HL-60/S4 (cell line): ENCODE results near the gene VIPR2.
"Not testable (repeated sequence)": the region's sequence is repeated elsewhere in the genome, so short reads cannot be mapped to it uniquely, and the experiment has no call there.

Source experiments
- in situ Hi-C: fragments of 300-500 bp; cut with MboI; formaldehyde crosslinking; loops from 2 replicates; pipeline ENCODE4 v1.14.3; 2022; ENCODE audit warnings: low sequenced_read_pairs

The VIPR2 gene

GRCh38 chr7:159013825-159014289 lies 130.8 kb downstream of the VIPR2 start:
- in situ Hi-C loops: no loop called here

DNA sequence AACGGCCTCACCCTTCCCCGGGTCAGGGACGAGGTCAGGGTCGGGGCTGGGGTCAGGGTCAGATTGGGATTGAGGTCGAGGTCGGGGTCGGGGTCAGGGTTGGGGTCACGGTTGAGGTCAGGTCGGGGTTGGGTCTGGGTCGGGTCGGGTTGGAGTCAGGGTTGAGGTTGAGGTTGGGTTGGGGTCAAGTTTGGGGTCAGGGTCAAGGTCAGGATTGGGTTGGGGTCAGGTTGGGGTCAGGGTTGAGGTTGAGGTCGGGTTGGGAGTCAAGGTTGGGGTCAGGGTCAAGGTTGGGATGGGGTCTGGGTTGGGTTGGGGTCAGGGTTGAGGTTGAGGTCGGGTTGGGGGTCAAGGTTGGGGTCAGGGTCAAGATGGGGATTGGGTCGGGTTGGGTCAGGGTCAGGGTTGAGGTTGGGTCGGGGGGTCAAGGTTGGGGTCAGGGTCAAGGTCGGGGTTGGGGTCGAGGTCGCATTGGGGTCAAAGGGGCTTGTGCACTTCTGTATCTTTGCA lies 131.4 kb downstream of the VIPR2 start:
- in situ Hi-C loops: no loop called here

- in situ Hi-C loops: no loop called here
Observed at GRCh38 chr7:159012353-159013069, 132.2 kb downstream of the VIPR2 start.

DNA sequence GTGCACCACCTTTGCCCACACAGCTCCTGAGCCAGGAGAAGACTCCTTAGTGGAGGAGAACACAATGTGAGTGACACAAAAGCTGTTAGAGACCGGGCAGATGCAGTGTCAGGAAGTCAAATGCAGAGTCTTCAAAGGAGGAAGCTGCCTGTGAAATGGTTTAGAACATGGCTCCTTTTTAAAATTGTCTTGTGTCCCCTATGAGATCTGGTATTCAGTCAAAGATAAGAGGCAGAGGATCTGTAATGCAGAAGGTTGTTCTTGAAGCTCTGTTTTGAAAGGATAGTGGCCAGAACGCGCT lies 133.0 kb downstream of the VIPR2 start:
- in situ Hi-C loops: no loop called here

DNA sequence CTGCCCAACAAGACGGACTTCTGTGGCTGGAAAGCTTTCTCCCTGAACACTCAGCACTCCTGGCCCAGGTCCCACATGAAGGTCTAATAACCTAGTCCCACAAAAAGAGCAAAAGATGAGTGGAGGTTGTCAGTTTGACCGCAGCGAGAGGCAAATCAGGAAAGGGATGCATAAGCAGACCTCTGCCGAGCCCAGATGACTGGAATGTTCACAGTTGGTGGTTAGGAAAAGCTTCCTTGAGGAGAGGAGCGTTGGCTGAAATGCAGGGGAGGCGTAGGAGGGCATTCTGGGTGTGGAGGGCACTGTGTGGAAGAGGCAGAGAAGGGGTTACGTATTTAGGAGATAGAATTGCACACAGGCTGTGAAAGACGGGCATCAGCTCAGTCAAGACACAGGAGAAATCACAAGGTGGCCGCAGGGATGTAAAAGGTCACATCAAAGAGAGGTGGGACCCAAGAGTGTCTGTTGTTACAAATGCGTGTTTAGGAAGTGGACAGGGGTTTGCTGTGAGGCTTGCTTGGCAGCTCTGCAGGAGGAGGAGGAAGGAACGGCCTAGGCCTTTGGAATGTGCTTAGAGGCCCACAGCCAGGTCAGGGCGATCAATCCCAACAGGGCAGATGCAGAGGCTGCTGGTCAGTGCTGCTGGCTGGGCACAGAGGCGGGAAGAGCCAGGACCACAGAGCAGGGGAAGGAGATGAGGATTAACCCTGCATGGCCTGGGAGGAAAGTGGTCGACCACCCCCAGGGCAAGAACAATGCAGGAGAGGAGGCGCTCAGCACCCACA lies 133.5 kb downstream of the VIPR2 start:
- in situ Hi-C loops: no loop called here

- in situ Hi-C loops: no loop called here
Observed at GRCh38 chr7:159010411-159010810, 134.3 kb downstream of the VIPR2 start.

DNA sequence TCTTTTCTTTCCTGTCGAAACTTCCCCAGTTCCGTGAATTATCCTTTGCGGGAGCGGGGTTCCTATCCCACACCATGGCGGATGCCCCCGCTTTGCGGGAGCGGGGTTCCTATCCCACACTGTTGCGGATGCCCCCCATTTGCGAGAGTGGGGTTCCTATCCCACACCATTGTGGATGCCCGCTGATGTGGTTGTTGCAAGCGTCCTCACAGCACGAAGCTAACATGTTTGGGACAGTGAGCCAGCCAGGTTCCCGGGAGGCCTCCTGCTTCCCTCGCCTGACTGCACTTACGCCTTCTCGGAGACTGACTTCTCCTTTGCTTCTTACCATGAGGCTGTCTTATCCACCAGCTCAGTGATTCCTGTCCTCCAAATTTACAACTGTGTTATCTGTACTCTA lies 134.7 kb downstream of the VIPR2 start:
- in situ Hi-C loops: no loop called here

GRCh38 chr7:159008417-159008816 lies 136.2 kb downstream of the VIPR2 start:
- in situ Hi-C loops: no loop called here

GRCh38 chr7:159007996-159008389 lies 136.7 kb downstream of the VIPR2 start:
- in situ Hi-C loops: no loop called here

- in situ Hi-C loops: no loop called here
Observed at GRCh38 chr7:159007364-159007995, 137.2 kb downstream of the VIPR2 start.

GRCh38 chr7:159006610-159007130 lies 138.0 kb downstream of the VIPR2 start:
- in situ Hi-C loops: no loop called here

- in situ Hi-C loops: not testable (repeated sequence)
Observed at GRCh38 chr7:159006022-159006609, 138.6 kb downstream of the VIPR2 start.

DNA sequence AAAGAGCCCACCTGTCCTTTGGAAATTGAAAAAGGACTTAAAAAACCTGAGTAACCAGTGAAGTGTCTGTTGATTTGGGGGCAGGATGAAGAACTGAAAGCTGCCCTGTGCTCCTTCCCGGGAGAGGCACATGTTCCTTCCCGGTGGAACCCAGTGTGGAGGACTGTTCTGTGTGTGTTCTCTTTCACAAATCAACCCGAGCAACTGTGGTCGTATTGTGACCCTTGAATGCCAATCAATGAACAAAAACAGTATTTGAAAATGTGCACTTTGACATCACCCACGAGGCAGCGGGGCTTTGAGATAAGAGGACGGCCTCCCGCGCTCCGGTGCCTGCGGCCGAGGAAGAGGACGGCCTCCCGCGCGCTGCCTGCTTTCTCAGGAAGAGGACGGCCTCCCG lies 139.0 kb downstream of the VIPR2 start:
- in situ Hi-C loops: no loop called here

- in situ Hi-C loops: no loop called here
Observed at GRCh38 chr7:159004411-159004810, 140.3 kb downstream of the VIPR2 start.

- in situ Hi-C loops: no loop called here
Observed at GRCh38 chr7:159001811-159002210, 142.9 kb downstream of the VIPR2 start.

GRCh38 chr7:159000859-159001435 lies 143.7 kb downstream of the VIPR2 start:
- in situ Hi-C loops: no loop called here

DNA sequence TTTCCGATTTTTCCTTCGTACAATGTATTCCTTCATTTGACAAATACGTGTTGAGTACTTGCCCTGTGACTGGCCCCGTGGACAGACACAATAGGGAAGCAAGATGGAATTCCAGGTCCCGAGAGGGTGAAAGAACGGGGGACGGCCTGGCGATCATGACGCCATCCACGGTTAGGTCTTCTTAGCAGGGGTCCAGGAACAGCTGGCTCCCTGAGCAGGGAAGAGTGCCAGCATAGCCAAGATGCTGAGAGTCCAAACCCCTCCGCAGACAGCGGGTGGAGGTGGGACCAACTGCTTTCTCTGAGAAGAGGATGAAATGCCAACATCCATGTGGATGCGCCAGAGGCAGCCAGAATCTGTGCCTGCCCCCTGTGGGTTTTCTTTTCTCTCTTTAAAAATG lies 144.6 kb downstream of the VIPR2 start:
- in situ Hi-C loops: no loop called here

GRCh38 chr7:158999496-158999895 lies 145.2 kb downstream of the VIPR2 start:
- in situ Hi-C loops: no loop called here

GRCh38 chr7:158998261-158998660 lies 146.4 kb downstream of the VIPR2 start:
- in situ Hi-C loops: not testable (repeated sequence)

DNA sequence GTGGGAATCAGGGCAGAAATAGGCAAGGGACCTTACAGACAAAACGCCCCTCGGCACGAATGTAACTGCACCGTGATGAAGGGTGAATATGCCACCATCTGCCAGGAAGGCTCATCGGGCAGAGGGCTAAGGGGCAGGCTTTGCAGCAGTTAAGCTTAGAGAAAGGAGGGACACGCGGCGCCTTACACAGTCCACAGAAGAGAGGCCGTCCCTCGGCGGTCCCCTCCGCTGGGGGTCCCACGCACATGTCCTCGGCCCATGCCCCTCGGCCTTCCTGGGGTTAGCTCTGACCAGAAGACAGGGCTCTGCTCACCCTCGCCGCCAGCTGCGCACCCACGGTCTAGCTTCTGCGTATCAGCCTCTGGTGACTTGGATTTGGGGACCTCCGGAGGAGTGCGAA lies 147.2 kb downstream of the VIPR2 start:
- in situ Hi-C loops: no loop called here

DNA sequence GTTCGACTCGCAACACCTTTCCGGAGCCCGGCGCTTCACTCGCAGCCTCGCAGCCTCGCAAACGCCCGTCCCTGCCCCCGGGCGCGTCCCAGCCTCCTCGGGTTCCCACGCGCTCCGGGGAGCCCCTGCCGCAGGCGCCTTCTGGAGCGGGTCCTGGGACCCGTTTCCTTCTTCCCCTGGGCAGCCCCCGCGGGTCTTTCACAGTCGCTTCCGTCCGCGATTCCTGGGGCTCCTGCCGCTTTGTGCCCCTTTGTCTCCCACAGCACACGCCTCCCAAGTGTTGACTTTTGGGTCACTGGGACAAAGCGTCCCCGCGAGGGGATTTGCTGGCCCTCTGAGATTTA lies 147.6 kb downstream of the VIPR2 start:
- in situ Hi-C loops: no loop called here
